HG02885 (cell line): ENCODE measurements around the gene SORL1.

ENCODE experiments used
- ATAC-seq: cut with Tn5 transposase; IDR thresholded peaks from one replicate; pipeline ENCODE4 v1.9.1; 2021; ENCODE audit warnings: mild to moderate bottlenecking; ENCODE audit not compliant: unreplicated experiment, poor library complexity

SORL1 gene

DNA sequence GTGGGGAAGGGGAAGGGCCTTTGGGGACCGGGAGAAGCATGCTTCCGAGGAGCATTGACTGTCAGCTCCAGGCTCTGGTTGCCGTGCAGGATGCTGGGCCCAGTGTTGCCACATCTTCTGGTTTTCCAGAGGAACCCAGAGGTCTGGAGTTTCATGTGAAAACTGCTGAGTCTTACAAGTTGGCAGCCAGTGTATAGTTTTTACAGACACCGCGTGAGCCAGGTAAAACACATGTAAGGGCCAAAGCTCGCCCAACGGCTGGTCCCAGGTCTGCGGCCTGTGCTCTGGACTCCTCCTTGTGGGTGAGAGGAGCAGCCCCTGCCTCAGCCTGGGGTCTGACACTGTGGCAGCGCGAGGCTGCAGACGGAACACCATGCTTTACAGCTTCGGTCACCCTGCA, 19.1 kb downstream of the SORL1 start:
- no peak for ATAC-seq

GRCh38 chr11:121472312-121472711, 20.2 kb downstream of the SORL1 start:
- ATAC-seq, result no peak

- ATAC-seq, result no peak
These were observed 21.1 kb downstream of the SORL1 start for GRCh38 chr11:121473064-121473777.

GRCh38 chr11:121474680-121475079, 22.6 kb downstream of the SORL1 start:
- no peak for ATAC-seq

DNA sequence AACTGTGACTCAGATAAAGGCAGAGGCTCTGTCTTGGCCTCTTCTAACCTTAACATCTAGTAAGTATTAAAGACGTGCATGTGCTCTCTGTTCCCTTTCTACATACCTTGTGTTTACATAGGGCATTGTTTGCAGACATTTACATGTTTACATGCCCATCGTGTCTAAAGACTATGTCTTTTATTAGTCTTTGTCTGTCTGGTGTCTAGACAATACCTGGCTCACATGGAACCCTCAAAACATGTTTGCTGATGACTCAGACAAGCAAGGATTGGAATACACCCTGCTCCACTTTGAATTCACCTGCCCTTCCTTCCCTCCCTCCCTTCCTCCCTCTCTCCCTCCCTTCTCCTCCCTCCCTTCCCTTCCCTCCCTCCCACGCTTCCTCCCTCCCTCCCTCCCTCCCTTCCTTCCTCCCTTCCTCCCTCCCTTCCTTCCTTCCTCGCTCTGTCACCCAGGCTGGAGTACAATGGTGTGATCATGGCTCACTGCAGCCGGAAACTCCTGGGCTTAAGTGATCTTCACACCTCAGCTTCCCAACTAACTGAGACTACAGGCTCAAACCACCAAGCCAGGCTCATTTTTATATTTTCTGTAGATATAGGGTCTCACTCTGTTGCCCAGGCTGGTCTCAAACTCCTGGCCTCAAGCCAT, 24.4 kb downstream of the SORL1 start:
- ATAC-seq, result no peak

DNA sequence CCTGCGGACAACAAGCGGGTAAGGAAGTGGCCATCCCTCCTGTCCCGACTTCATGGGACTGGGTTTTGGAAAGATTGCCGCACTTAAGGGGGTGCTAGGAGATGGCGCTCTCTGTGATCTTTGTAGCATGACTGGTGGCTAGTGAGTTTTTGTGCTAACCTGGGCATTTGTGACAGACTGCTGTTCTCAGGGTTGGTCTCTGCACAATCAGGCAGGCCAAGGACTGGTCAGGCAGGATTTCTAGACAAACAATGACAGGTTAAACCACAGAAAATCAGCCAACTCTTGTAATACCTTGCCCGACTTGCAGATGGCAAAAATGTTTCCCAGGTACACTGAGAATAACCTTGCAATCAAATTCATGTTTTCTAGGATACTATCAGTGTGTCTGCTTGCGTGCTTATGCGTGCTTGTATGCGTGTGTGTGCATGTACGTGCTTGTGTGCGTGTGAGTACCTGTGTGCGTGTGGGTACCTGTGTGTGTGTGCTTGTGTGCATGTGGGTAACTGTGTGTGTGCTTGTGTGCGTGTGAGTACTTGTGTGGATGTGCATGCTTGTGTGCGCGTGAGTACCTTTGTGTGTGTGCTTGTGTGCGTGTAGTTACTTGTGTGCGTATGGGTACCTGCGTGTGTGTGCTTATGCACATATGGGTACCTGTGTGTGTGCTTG, 26.2 kb downstream of the SORL1 start:
- ATAC-seq, result no peak

DNA sequence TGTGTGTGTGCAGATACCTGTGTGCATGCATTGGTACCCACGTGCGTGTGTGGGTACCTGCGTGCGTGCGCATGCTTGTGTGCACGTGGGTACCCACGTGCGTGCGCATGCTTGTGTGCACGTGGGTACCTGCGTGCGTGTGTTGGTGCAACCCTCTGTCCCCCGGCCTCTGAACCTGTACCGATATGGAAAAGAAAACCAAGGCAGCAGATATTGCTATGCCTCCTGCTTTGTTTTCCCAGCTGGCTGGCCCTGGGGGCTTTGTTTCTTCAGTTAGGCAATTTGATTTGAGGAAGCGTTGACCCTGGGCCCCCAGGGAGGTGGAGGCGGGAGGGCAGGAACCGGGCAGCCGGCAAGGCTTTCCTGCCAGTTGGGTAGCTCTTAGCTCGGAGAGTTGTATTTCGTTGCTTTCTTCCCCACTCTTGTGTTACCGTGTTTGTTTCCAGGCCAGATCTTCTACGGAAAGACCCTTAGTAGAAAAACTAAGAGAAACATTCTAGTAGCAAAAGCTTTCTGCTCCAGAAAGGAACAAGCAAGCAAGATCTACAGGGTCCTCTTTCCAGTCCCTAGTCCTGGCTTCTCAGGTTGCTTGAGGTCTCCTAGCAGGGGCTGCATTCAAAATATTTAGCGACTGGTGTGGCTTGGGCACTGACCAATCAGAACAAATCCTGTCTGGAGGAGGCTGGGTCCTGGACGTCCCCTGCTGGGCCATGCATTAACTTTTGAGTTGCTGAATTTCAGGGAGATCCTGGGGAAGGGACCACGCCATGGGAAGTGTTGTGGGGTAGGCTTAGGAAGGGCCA, 27.0 kb downstream of the SORL1 start:
- ATAC-seq, result no peak

GRCh38 chr11:121479698-121480238, 27.7 kb downstream of the SORL1 start:
- ATAC-seq, result no peak

- peak; percentile 57 for ATAC-seq
These were observed 29.5 kb downstream of the SORL1 start for GRCh38 chr11:121481484-121482230.

DNA sequence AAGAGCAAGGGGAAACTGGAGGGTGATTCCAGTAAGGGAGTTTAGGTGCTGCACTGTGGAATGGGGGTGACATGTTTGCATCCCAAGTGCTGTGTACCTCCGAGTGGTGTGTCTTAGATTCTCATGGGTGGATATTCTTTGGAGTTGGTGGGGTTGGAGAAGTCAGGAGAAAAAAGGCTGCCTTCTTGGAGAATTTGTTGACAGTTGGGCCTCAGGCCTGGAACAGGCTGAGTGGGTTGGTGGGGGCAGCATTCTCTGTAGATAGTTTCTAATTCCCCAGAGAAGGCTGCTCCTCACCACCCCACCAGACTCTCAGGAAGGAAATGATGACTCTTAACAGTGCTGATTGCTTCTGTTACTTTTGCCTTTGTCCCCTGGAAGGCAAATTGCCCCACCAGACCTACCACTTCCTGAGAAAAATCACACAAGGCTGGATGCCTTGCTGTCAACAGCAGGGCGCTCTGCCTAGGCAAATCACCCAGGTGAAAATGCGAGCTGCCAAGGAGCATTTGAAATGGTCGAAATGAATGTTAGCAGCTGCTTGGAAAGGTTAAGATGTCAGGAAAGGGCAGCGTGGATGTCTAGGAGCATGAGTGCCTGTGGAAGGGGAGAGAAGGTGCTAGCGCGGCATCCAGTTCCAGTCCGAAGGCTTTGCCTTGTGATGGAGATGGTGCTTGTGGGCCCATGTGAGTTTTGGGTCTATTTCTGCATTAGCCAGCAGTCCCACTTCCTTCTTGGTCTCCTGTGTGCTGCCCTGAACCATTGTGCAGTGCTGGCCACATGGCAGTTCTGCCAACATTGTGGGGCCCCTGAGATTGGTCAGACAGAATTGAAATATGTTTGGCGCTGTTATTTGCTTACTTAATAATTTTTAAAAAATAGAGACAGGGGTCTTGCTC, 30.4 kb downstream of the SORL1 start:
- ATAC-seq, result peak; percentile 71

GRCh38 chr11:121483805-121484480, 31.8 kb downstream of the SORL1 start:
- no peak for ATAC-seq

GRCh38 chr11:121485216-121485615, 33.1 kb downstream of the SORL1 start:
- ATAC-seq, result no peak

GRCh38 chr11:121486054-121486453, 33.9 kb downstream of the SORL1 start:
- no peak for ATAC-seq

GRCh38 chr11:121487191-121487590, 35.1 kb downstream of the SORL1 start:
- no peak for ATAC-seq

GRCh38 chr11:121488170-121488569, 36.1 kb downstream of the SORL1 start:
- no peak for ATAC-seq

DNA sequence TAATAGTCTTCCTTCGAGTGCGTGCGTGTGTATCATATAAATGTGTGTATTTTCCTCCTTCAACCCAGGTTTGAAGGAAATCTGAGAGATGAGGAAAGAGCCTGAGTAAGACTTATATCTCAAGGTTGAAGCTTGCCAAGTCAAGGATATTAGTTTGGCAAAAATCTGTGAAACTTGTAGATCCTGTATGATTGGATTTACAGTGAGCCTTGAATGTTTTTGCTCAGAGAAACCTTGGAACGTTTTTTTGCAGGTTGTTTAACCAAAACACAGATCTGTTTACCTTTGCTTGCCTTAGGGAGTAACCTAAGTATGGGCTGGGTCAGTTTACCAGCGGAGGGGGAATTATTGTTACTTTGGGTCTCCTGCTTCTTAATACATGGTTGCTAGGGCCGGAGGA, 36.5 kb downstream of the SORL1 start:
- ATAC-seq, result no peak

DNA sequence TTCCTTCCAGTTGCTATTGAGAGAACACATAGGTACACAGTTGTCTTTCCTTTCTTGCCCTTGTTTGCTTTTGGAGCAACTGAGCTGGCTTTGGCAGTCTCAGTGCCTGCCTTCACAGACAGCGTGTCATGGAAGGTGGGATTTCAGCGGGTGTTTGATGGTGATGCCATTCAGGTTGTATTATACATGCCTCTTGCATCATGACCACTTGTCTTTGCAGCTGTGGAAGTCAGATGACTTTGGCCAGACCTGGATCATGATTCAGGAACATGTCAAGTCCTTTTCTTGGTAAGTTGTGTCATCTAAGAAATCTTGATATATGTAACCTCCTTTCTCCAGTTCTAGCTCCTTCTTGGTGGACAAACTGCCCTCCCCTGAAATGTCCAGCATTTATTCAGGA, 37.7 kb downstream of the SORL1 start:
- no peak for ATAC-seq

GRCh38 chr11:121494355-121495099, 42.4 kb downstream of the SORL1 start:
- peak; percentile 85 for ATAC-seq
